Breast epithelium (tissue), 3 donors: Measurements from ENCODE around the gene DTX4.

Experiments
- POLR2A ChIP-seq: fragments of 450-650 bp; IDR thresholded peaks from one replicate; pipeline ENCODE4 v1.6.1; 2016; ENCODE audit warnings: antibody characterized with exemption, mild to moderate bottlenecking, moderate library complexity
- TF ChIP-seq, protein P1 (sequence below), 3 donors: fragments of 450-650 bp; IDR thresholded peaks; one replicate each; pipeline ENCODE4 v1.5.1; 2016 to 2017; ENCODE audit warnings: antibody characterized with exemption in 3 of 3, mild to moderate bottlenecking in 3 of 3, moderate library complexity in 3 of 3

DNA sequence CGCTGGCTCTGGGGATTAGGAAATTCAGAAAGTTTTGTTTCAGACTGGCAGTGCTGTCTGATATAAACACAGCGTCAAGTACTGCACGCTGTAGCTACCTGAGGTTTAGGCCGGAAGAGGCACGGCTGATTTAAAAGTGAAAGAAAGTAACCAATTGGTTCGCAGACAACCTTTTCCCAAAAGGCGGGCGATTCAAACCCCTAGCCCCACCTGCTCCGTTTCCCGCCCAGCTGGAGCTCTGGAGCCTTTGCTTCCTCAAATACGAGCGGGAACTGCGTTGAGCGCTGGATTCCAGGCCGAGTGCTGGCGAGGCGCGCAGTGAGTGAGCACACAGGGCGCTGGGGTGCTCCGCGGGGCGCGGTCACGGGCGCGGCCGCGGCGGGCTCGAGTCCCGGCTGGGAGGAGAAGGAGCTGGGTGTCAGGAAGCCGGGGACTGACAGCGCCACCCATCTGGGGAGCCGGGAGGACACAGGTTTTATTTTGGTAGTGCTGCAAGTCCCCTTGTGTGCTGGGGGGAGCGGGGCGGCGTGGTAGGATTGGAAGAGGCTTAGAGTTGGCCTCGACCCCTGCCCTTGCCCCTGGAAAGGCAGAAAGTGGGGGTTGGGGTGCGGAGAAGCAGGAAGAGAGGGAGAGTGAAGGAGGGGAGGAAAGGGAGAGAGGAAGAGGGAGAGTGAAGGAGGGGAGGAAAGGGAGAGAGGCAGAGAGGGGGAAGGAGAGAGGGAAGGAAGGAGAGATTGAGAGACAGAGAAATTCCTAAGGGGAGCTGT is 27.2 kb upstream of the DTX4 start:
- TF ChIP-seq, protein P1, sequence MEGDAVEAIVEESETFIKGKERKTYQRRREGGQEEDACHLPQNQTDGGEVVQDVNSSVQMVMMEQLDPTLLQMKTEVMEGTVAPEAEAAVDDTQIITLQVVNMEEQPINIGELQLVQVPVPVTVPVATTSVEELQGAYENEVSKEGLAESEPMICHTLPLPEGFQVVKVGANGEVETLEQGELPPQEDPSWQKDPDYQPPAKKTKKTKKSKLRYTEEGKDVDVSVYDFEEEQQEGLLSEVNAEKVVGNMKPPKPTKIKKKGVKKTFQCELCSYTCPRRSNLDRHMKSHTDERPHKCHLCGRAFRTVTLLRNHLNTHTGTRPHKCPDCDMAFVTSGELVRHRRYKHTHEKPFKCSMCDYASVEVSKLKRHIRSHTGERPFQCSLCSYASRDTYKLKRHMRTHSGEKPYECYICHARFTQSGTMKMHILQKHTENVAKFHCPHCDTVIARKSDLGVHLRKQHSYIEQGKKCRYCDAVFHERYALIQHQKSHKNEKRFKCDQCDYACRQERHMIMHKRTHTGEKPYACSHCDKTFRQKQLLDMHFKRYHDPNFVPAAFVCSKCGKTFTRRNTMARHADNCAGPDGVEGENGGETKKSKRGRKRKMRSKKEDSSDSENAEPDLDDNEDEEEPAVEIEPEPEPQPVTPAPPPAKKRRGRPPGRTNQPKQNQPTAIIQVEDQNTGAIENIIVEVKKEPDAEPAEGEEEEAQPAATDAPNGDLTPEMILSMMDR (IDR thresholded peaks at IDR 0.05) = no peak
- no peak for TF ChIP-seq POLR2A
